NCI-H524 treated with DMSO at 0.1 percent for 48 hours (cell line): Measurements from ENCODE around the gene RNF135.
"Not testable (repeated sequence)": the region's sequence is repeated elsewhere in the genome, so short reads cannot be mapped to it uniquely, and the experiment has no call there.

Experiments used
- DNase-seq: peaks from one replicate; lab custom pipeline; 2025; lab: John Stamatoyannopoulos, UW

RNF135 gene

GRCh38 chr17:30954046-30954830 is 16.6 kb upstream of the RNF135 start:
- DNase-seq = no peak

- no peak for DNase-seq
These were observed 14.0 kb upstream of the RNF135 start for GRCh38 chr17:30956764-30957374.

GRCh38 chr17:30957741-30958140 is 13.1 kb upstream of the RNF135 start:
- DNase-seq = no peak

- DNase-seq = no peak
These were observed 12.7 kb upstream of the RNF135 start for GRCh38 chr17:30958187-30958586.

- no peak for DNase-seq
These were observed 9.3 kb upstream of the RNF135 start for GRCh38 chr17:30961209-30962188.

GRCh38 chr17:30964312-30964711 is 6.5 kb upstream of the RNF135 start:
- not testable (repeated sequence) for DNase-seq

- DNase-seq = no peak
These were observed 6.0 kb upstream of the RNF135 start for GRCh38 chr17:30964876-30965275.

GRCh38 chr17:30965686-30966085 is 5.2 kb upstream of the RNF135 start:
- DNase-seq = no peak

- not testable (repeated sequence) for DNase-seq
These were observed 2.9 kb upstream of the RNF135 start for GRCh38 chr17:30967911-30968310.

- no peak for DNase-seq
These were observed 629 bp upstream of the RNF135 start for GRCh38 chr17:30969989-30970830.

- DNase-seq = no peak
These were observed 4.4 kb downstream of the RNF135 start for GRCh38 chr17:30975042-30975820.

- not testable (repeated sequence) for DNase-seq
These were observed 9.1 kb downstream of the RNF135 start for GRCh38 chr17:30979919-30980318.

- no peak for DNase-seq
These were observed 11.0 kb downstream of the RNF135 start for GRCh38 chr17:30981531-30982519.

GRCh38 chr17:30982855-30983254 is 12.0 kb downstream of the RNF135 start:
- no peak for DNase-seq

- no peak for DNase-seq
These were observed 19.6 kb downstream of the RNF135 start for GRCh38 chr17:30990458-30990857.

GRCh38 chr17:30992551-30992950 is 21.7 kb downstream of the RNF135 start:
- DNase-seq = no peak

GRCh38 chr17:30995347-30995746 is 24.5 kb downstream of the RNF135 start:
- DNase-seq = no peak

GRCh38 chr17:30996486-30996885 is 25.6 kb downstream of the RNF135 start:
- no peak for DNase-seq

GRCh38 chr17:30997270-30997669 is 26.4 kb downstream of the RNF135 start:
- no peak for DNase-seq
